ENCODE results near the gene KCNH3. TPM values are rescaled to one million over a fixed set of nuclear protein-coding genes. Genes with fewer than 3 reads are reported as not detected.
A peak's percentile ranks its signal among the peaks of the same experiment; 100 is the strongest.

The KCNH3 gene
- total and polyA plus RNA-seq, 2 of the 13 experiments (the other 11 are each of a cell fraction or from before 2014, with no cell fraction given) = 0.01 to 0.07 TPM

DNA sequence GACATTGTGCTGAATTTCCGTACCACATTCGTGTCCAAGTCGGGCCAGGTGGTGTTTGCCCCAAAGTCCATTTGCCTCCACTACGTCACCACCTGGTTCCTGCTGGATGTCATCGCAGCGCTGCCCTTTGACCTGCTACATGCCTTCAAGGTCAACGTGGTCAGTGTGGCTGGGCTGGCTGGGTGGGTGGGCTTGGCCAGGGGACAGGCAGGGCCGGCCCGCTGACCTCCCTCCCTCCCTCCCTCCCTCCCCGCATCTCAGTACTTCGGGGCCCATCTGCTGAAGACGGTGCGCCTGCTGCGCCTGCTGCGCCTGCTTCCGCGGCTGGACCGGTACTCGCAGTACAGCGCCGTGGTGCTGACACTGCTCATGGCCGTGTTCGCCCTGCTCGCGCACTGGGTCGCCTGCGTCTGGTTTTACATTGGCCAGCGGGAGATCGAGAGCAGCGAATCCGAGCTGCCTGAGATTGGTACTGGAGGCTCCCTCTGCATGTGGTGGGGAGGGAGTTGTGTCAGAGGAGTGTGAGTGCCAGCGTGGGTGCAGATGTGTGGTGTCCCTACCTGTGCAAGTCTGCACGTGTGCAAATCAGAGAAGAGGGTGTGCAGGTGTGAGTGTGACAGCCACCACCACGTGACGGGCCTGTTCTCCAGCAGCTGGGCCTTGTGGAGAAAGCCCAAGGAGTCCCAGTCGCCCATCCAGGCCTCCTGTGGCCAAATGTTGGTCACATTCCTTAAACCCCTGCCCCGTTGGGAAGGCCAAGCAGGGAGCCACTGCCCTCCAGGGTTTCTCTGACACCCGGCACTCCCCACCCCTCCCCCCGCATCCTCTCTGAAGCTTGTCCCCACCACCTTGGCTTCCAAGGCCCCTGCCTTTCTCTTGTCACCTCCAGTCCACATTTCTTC lies 5.3 kb downstream of the KCNH3 start (continued):
- TF ChIP-seq, protein P1, sequence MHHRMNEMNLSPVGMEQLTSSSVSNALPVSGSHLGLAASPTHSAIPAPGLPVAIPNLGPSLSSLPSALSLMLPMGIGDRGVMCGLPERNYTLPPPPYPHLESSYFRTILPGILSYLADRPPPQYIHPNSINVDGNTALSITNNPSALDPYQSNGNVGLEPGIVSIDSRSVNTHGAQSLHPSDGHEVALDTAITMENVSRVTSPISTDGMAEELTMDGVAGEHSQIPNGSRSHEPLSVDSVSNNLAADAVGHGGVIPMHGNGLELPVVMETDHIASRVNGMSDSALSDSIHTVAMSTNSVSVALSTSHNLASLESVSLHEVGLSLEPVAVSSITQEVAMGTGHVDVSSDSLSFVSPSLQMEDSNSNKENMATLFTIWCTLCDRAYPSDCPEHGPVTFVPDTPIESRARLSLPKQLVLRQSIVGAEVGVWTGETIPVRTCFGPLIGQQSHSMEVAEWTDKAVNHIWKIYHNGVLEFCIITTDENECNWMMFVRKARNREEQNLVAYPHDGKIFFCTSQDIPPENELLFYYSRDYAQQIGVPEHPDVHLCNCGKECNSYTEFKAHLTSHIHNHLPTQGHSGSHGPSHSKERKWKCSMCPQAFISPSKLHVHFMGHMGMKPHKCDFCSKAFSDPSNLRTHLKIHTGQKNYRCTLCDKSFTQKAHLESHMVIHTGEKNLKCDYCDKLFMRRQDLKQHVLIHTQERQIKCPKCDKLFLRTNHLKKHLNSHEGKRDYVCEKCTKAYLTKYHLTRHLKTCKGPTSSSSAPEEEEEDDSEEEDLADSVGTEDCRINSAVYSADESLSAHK (CRISPR knock-in tag; IDR thresholded peaks at IDR 0.05; ENCODE audit: borderline replicate concordance) = no peak
- TF ChIP-seq, protein P2, sequence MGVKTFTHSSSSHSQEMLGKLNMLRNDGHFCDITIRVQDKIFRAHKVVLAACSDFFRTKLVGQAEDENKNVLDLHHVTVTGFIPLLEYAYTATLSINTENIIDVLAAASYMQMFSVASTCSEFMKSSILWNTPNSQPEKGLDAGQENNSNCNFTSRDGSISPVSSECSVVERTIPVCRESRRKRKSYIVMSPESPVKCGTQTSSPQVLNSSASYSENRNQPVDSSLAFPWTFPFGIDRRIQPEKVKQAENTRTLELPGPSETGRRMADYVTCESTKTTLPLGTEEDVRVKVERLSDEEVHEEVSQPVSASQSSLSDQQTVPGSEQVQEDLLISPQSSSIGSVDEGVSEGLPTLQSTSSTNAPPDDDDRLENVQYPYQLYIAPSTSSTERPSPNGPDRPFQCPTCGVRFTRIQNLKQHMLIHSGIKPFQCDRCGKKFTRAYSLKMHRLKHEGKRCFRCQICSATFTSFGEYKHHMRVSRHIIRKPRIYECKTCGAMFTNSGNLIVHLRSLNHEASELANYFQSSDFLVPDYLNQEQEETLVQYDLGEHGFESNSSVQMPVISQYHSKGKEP (CRISPR knock-in tag; IDR thresholded peaks at IDR 0.05) = no peak
- TF ChIP-seq ZBTB38 (CRISPR knock-in tag; IDR thresholded peaks at IDR 0.05) = peak; percentile 96
- TF ChIP-seq, protein P3, sequence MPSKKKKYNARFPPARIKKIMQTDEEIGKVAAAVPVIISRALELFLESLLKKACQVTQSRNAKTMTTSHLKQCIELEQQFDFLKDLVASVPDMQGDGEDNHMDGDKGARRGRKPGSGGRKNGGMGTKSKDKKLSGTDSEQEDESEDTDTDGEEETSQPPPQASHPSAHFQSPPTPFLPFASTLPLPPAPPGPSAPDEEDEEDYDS (CRISPR knock-in tag; IDR thresholded peaks at IDR 0.05) = no peak
- 0 out of 2 replicates have a peak, but pooled peaks have one; percentile 12 for TF ChIP-seq MTA1 (CRISPR knock-in tag; IDR thresholded peaks at IDR 0.05; ENCODE audit: borderline replicate concordance)
- no peak for TF ChIP-seq ZNF644 (CRISPR knock-in tag; IDR thresholded peaks at IDR 0.05; ENCODE audit: low read depth)
- TF ChIP-seq, protein P4, sequence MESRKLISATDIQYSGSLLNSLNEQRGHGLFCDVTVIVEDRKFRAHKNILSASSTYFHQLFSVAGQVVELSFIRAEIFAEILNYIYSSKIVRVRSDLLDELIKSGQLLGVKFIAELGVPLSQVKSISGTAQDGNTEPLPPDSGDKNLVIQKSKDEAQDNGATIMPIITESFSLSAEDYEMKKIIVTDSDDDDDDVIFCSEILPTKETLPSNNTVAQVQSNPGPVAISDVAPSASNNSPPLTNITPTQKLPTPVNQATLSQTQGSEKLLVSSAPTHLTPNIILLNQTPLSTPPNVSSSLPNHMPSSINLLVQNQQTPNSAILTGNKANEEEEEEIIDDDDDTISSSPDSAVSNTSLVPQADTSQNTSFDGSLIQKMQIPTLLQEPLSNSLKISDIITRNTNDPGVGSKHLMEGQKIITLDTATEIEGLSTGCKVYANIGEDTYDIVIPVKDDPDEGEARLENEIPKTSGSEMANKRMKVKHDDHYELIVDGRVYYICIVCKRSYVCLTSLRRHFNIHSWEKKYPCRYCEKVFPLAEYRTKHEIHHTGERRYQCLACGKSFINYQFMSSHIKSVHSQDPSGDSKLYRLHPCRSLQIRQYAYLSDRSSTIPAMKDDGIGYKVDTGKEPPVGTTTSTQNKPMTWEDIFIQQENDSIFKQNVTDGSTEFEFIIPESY (CRISPR knock-in tag; IDR thresholded peaks at IDR 0.05) = peak; percentile 46; the same call in 1 of the 2 replicates

Data from HepG2 (cell line).